GM19328 (cell line): ENCODE measurements around the gene TGM4.
A peak's percentile ranks its signal among the peaks of the same experiment; 100 is the strongest.
"Not testable (repeated sequence)": the region's sequence is repeated elsewhere in the genome, so short reads cannot be mapped to it uniquely, and the experiment has no call there.

Experiments
- ATAC-seq: cut with Tn5 transposase; IDR thresholded peaks from one replicate; pipeline ENCODE4 v1.9.1; 2021; ENCODE audit warnings: mild to moderate bottlenecking, moderate library complexity; ENCODE audit not compliant: unreplicated experiment

TGM4 gene

GRCh38 chr3:44874308-44874707 is at the start of gene TGM4:
Gene TGM4, plus strand, starts transcription at chr3:44874608. Its CDS starts 71 bp downstream, at chr3:44874679.
- no peak for ATAC-seq

- no peak for ATAC-seq
These were observed 49.0 kb upstream of the TGM4 start for GRCh38 chr3:44825264-44825925.

GRCh38 chr3:44827196-44827595 is 47.2 kb upstream of the TGM4 start:
- no peak for ATAC-seq

- no peak for ATAC-seq
These were observed 43.2 kb upstream of the TGM4 start for GRCh38 chr3:44831232-44831631.

GRCh38 chr3:44832032-44832431 is 42.4 kb upstream of the TGM4 start:
- no peak for ATAC-seq

- no peak for ATAC-seq
These were observed 41.4 kb upstream of the TGM4 start for GRCh38 chr3:44832965-44833364.

- ATAC-seq = no peak
These were observed 41.0 kb upstream of the TGM4 start for GRCh38 chr3:44833394-44833793.

GRCh38 chr3:44835684-44836083 is 38.7 kb upstream of the TGM4 start:
- no peak for ATAC-seq

GRCh38 chr3:44842376-44842775 is 32.0 kb upstream of the TGM4 start:
- ATAC-seq = no peak

- no peak for ATAC-seq
These were observed 28.6 kb upstream of the TGM4 start for GRCh38 chr3:44845528-44846520.

- ATAC-seq = no peak
These were observed 25.8 kb upstream of the TGM4 start for GRCh38 chr3:44848634-44849033.

- ATAC-seq = not testable (repeated sequence)
These were observed 17.7 kb upstream of the TGM4 start for GRCh38 chr3:44856663-44857062.

- no peak for ATAC-seq
These were observed 14.3 kb upstream of the TGM4 start for GRCh38 chr3:44860117-44860516.

- peak; percentile 89 for ATAC-seq
These were observed 12.8 kb upstream of the TGM4 start, which contains the start of gene TMEM42 for GRCh38 chr3:44861412-44862225. Gene TMEM42, plus strand, starts transcription at chr3:44861912. Its CDS starts 13 bp downstream, at chr3:44861925.

GRCh38 chr3:44862226-44862637 is 12.2 kb upstream of the TGM4 start:
- ATAC-seq = no peak

- ATAC-seq = no peak
These were observed 9.0 kb upstream of the TGM4 start for GRCh38 chr3:44865272-44866035.

GRCh38 chr3:44867421-44868111 is 6.8 kb upstream of the TGM4 start:
- no peak for ATAC-seq

GRCh38 chr3:44870375-44871061 is 3.9 kb upstream of the TGM4 start:
- no peak for ATAC-seq

GRCh38 chr3:44875596-44875995 is 1.2 kb downstream of the TGM4 start:
- no peak for ATAC-seq
